Measurements from ENCODE around the gene MTHFD1L.

- TF ChIP-seq, protein P1, sequence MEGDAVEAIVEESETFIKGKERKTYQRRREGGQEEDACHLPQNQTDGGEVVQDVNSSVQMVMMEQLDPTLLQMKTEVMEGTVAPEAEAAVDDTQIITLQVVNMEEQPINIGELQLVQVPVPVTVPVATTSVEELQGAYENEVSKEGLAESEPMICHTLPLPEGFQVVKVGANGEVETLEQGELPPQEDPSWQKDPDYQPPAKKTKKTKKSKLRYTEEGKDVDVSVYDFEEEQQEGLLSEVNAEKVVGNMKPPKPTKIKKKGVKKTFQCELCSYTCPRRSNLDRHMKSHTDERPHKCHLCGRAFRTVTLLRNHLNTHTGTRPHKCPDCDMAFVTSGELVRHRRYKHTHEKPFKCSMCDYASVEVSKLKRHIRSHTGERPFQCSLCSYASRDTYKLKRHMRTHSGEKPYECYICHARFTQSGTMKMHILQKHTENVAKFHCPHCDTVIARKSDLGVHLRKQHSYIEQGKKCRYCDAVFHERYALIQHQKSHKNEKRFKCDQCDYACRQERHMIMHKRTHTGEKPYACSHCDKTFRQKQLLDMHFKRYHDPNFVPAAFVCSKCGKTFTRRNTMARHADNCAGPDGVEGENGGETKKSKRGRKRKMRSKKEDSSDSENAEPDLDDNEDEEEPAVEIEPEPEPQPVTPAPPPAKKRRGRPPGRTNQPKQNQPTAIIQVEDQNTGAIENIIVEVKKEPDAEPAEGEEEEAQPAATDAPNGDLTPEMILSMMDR (IDR thresholded peaks at IDR 0.05; ENCODE audit: borderline replicate concordance, extremely low read depth, low read length, poor library complexity, severe bottlenecking), result no peak
- TF ChIP-seq EZH2 (IDR thresholded peaks at IDR 0.05; ENCODE audit: borderline replicate concordance, low read depth, low read length, severe bottlenecking), result no peak
Observed at GRCh38 chr6:150975136-150975535, 109.6 kb downstream of the MTHFD1L start.

Data from DND-41 (cell line).